PC-3 (cell line): ENCODE data around the gene P2RY2. TPM values are rescaled to one million over a fixed set of nuclear protein-coding genes. Genes with fewer than 3 reads are reported as not detected.

Source experiments
- ATAC-seq: fragments of 200-7000 bp; cut with Tn5 transposase; 2 replicates; pipeline ENCODE4 v1.9.1; 2020; ENCODE audit warnings: mild to moderate bottlenecking, moderate library complexity
- BruUV-seq: library from RNA; stranded (reverse); fragments of 400-500 nt; replicated peaks from 2 replicates; lab custom pipeline; 2021; lab: Mats Ljungman, UMichigan
- CTCF ChIA-PET: fragments of 300-600 bp; sonication (Branson Sonifier 250); formaldehyde crosslinking; loops from one replicate; lab custom pipeline; 2022; ENCODE audit warnings: antibody characterized with exemption; lab: Charles Lee
- POLR2A ChIA-PET: fragments of 300-600 bp; sonication (Branson Sonifier 250); formaldehyde crosslinking; loops from one replicate; lab custom pipeline; 2022; ENCODE audit warnings: antibody characterized with exemption; ENCODE audit not compliant: unreplicated experiment; lab: Charles Lee
- DNase-seq: peaks from one replicate; pipeline ENCODE4 v3.0.0-alpha.2; 2015
- H2AFZ ChIP-seq: fragments of 300-600 bp; sonication (generic); 2 replicates; pipeline ENCODE4 v1.6.0; 2016; ENCODE audit warnings: antibody characterized with exemption, low read length
- H3F3A ChIP-seq: fragments of 300-600 bp; sonication (generic); one replicate; pipeline ENCODE4 v1.6.0; 2017; ENCODE audit warnings: antibody characterized with exemption, low read length, control low read depth, mild to moderate bottlenecking; ENCODE audit not compliant: unreplicated experiment
- H3K27ac ChIP-seq: fragments of 300-600 bp; sonication (generic); 2 replicates; pipeline ENCODE4 v1.5.1; 2016; ENCODE audit warnings: mild to moderate bottlenecking, low read length
- H3K27me3 ChIP-seq: fragments of 300-600 bp; sonication (generic); 2 replicates; pipeline ENCODE4 v1.6.1; 2016; ENCODE audit warnings: low read length, mixed read lengths
- H3K36me3 ChIP-seq: fragments of 300-600 bp; sonication (generic); 2 replicates; pipeline ENCODE4 v1.6.1; 2016; ENCODE audit warnings: low read depth, mixed run types, low read length, mixed read lengths
- H3K4me1 ChIP-seq: fragments of 300-600 bp; sonication (generic); 2 replicates; pipeline ENCODE4 v1.5.1; 2016; ENCODE audit warnings: low read length; ENCODE audit not compliant: insufficient read depth
- H3K4me2 ChIP-seq: fragments of 300-600 bp; sonication (generic); 2 replicates; pipeline ENCODE4 v1.6.0; 2016; ENCODE audit warnings: low read length
- H3K4me3 ChIP-seq: fragments of 300-600 bp; sonication (generic); 2 replicates; pipeline ENCODE4 v1.5.1; 2016; ENCODE audit warnings: mild to moderate bottlenecking, low read length, mixed read lengths
- H3K79me2 ChIP-seq: fragments of 300-600 bp; sonication (generic); 2 replicates; pipeline ENCODE4 v1.6.1; 2017; ENCODE audit warnings: low read length, mixed read lengths
- H3K9ac ChIP-seq: fragments of 300-600 bp; sonication (generic); 2 replicates; pipeline ENCODE4 v1.6.0; 2016; ENCODE audit warnings: mild to moderate bottlenecking, low read length
- H3K9me2 ChIP-seq: fragments of 300-600 bp; sonication (generic); replicated peaks from 2 replicates; pipeline ENCODE4 v1.6.1; 2016; ENCODE audit warnings: mixed run types, low read length, mixed read lengths
- H3K9me3 ChIP-seq: fragments of 300-600 bp; sonication (generic); 2 replicates; pipeline ENCODE4 v1.6.1; 2016; ENCODE audit warnings: low read length, mixed read lengths
- H4K20me1 ChIP-seq: fragments of 300-600 bp; sonication (generic); 2 replicates; pipeline ENCODE4 v1.6.1; 2016; ENCODE audit warnings: low read length, mixed read lengths
- CTCF ChIP-seq: fragments of 300-600 bp; sonication (generic); conservative IDR thresholded peaks from 2 replicates; pipeline ENCODE4 v1.5.1; 2017; ENCODE audit warnings: antibody characterized with exemption, low read depth, mild to moderate bottlenecking, low read length
- EZH2 ChIP-seq: fragments of 300-600 bp; sonication (generic); IDR thresholded peaks from one replicate; pipeline ENCODE4 v1.6.1; 2017; ENCODE audit warnings: antibody characterized with exemption, mild to moderate bottlenecking, low read length; ENCODE audit not compliant: unreplicated experiment
- EZH2phosphoT487 ChIP-seq: fragments of 300-600 bp; sonication (generic); IDR thresholded peaks from 2 replicates; pipeline ENCODE4 v1.6.1; 2018; ENCODE audit warnings: mild to moderate bottlenecking, antibody characterized with exemption, low read length, borderline replicate concordance
- intact Hi-C: fragments of 100-400 bp; cut with micrococcal nuclease; formaldehyde crosslinking; loops from 2 replicates; pipeline ENCODE4 v1.9.0; 2023
- total RNA-seq: library from RNA; depleted of rRNA; stranded (reverse); fragments of >200 nt; gene quantifications from 2 replicates; pipeline ENCODE4 v1.2.3, GENCODE V29; 2014

The P2RY2 gene
- total RNA-seq, 1 experiment from 2014 or later = 54.8 TPM

GRCh38 chr11:73225001-73225686, 7.1 kb downstream of the P2RY2 start:
- POLR2A ChIA-PET = interaction anchor here (0.6 kb wide), 2 partner anchors 23 to 66 kb away, joined by 3 to 6 read pairs; no protein-coding TSS in a partner anchor
- no peak for ATAC-seq
- CTCF ChIA-PET = no interaction called here
- H3K9me3 ChIP-seq = no peaks in the 10 kb centered on the region
- H3K36me3 ChIP-seq = peaks cover 23% of the 10 kb centered on the region; the same call in 1 of the 2 replicates
- H3K4me1 ChIP-seq = peaks cover 31% of the 10 kb centered on the region
- H3K27me3 ChIP-seq = no peaks in the 10 kb centered on the region
- H3F3A ChIP-seq = no peaks in the 10 kb centered on the region
- H3K27ac ChIP-seq = no peak overlapping the region
- no peaks in the 10 kb centered on the region for H4K20me1 ChIP-seq
- H2AFZ ChIP-seq = no peak overlapping the region
- H3K9ac ChIP-seq = no peak overlapping the region
- H3K9me2 ChIP-seq = no peaks in the 10 kb centered on the region
- TF ChIP-seq CTCF = no peak
- no peak for TF ChIP-seq EZH2phosphoT487
- TF ChIP-seq EZH2 = no peak
- BruUV-seq = no TSS peak
- H3K4me2 ChIP-seq = no peak overlapping the region
- H3K4me3 ChIP-seq = no peak overlapping the region
- H3K79me2 ChIP-seq = peaks cover 86% of the 10 kb centered on the region
- intact Hi-C loops = no loop called here
- DNase-seq = no peak

- H3K27ac ChIP-seq = no peak overlapping the region
- H3K4me2 ChIP-seq = no peak overlapping the region
- no peak for ATAC-seq
- no peaks in the 10 kb centered on the region for H3F3A ChIP-seq
- CTCF ChIA-PET = no interaction called here
- peaks cover 83% of the 10 kb centered on the region for H3K79me2 ChIP-seq
- POLR2A ChIA-PET = no interaction called here
- TF ChIP-seq CTCF (no peak), EZH2 (no peak), EZH2phosphoT487 (no peak)
- H3K9ac ChIP-seq = no peak overlapping the region
- H3K9me3 ChIP-seq = no peaks in the 10 kb centered on the region
- peaks cover 27% of the 10 kb centered on the region for H3K36me3 ChIP-seq
- no peaks in the 10 kb centered on the region for H4K20me1 ChIP-seq
- no peak overlapping the region for H2AFZ ChIP-seq
- no peak overlapping the region for H3K4me3 ChIP-seq
- H3K9me2 ChIP-seq = no peaks in the 10 kb centered on the region
- H3K27me3 ChIP-seq = no peaks in the 10 kb centered on the region
- no TSS peak for BruUV-seq
- intact Hi-C loops = no loop called here
- H3K4me1 ChIP-seq = peaks cover 24% of the 10 kb centered on the region
- DNase-seq = no peak
These were observed 7.8 kb downstream of the P2RY2 start for GRCh38 chr11:73225851-73226250.

- BruUV-seq = no TSS peak
- H3K79me2 ChIP-seq = peaks cover 77% of the 10 kb centered on the region
- ATAC-seq = no peak
- intact Hi-C loops = no loop called here
- ChIA-PET POLR2A (no interaction called here), CTCF (interaction anchor here (0.7 kb wide), 1 partner anchor 413 kb away, joined by 3 read pairs; no protein-coding TSS in a partner anchor)
- H2AFZ ChIP-seq = no peak overlapping the region
- H3K4me3 ChIP-seq = no peak overlapping the region
- peaks cover 19% of the 10 kb centered on the region for H3K4me1 ChIP-seq
- no peak for DNase-seq
- H4K20me1 ChIP-seq = no peaks in the 10 kb centered on the region
- H3K27ac ChIP-seq = no peak overlapping the region
- no peaks in the 10 kb centered on the region for H3F3A ChIP-seq
- peaks cover 27% of the 10 kb centered on the region for H3K36me3 ChIP-seq
- no peaks in the 10 kb centered on the region for H3K27me3 ChIP-seq
- TF ChIP-seq CTCF (no peak), EZH2 (no peak), EZH2phosphoT487 (no peak)
- no peak overlapping the region for H3K9ac ChIP-seq
- no peak overlapping the region for H3K4me2 ChIP-seq
- no peaks in the 10 kb centered on the region for H3K9me2 ChIP-seq
- H3K9me3 ChIP-seq = no peaks in the 10 kb centered on the region
These were observed 8.4 kb downstream of the P2RY2 start for GRCh38 chr11:73226297-73227006.
